Stimulated activated CD8-positive, alpha-beta memory T cell treated with anti-CD3 and anti-CD28 coated beads, Interleukin-7, amount 100 ng/mL, for 4 hours (primary cell): ENCODE data around the gene AFF3.

Experiments
- DNase-seq, 2 donors: peaks; one replicate each; pipeline ENCODE4 v3.0.0-alpha.2; 2020; ENCODE audit warnings: low read depth in 2 of 2

Gene AFF3

GRCh38 chr2:99883358-99883757, 259.0 kb downstream of the AFF3 start:
- DNase-seq: no peak

GRCh38 chr2:99881901-99882591, 260.3 kb downstream of the AFF3 start:
- no peak for DNase-seq

DNA sequence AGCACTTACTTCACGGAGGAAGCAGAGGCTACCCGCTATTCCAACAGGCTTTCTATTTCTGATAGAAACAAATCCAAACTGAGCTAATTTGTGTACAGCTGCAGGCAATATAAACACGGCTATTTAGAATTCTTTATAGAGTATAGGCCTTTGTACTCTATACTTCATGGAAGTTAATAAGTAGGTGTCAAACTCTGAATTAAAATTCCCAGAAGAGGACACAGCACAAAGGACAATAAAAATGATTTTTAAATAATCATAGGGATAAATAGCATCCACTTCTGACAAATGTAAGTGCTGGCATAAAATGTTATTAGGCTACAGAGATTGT, 261.5 kb downstream of the AFF3 start:
- no peak for DNase-seq

- no peak for DNase-seq
Observed at GRCh38 chr2:99880148-99880963, 262.0 kb downstream of the AFF3 start.

DNA sequence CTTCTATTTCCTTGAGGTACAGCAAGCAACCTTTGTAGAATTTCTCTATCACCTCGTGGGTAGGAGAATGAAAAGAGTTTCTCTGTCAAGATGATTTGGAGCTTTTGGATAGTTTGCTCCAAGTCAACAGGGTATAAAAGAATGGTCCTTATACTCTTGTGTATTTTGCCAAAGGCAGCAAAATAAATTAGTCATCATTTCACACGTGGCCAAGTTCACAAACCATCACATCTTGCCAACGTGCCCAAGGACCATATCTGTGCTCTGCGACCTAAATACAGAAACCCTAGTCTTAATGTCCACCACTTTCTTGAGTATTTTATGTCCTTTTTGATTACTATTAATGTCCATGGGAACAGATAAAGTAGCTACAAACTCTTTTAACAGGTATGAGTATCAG, 262.9 kb downstream of the AFF3 start:
- DNase-seq: no peak

DNA sequence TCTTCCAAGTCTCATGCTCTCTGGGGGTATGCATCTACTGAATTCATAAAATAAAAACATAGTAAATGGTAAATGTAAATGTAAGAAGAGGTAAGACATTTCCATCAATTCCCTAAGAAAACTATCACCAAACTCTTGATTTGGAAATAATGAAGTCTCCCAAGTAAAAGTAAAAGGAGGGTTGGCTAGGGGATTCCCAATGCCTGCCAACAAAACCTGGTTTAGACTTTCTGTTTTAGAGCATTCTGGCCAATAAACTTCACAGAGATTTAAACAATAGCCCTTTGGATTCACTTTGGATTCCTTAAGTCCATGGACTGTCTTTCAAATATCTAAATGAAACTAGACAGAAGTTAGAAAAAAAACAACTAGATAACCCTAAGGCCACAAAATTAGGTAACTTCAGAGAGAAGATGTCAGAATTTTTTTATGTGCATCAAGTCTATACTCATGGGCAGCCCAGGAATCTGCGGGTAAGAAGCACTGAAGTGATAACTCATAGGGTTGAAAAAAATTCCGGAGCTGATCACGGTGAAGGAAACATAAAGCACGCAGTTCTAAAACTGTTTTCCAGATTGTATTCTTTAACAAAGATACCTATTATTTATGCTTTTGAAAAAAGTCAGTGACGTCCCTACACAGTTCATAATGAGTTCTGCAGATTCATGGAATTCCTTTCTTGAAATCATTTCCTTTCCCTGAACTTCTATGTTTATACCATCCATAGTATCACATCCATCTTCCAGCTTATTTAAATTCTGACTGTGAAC, 263.6 kb downstream of the AFF3 start:
- DNase-seq: no peak

DNA sequence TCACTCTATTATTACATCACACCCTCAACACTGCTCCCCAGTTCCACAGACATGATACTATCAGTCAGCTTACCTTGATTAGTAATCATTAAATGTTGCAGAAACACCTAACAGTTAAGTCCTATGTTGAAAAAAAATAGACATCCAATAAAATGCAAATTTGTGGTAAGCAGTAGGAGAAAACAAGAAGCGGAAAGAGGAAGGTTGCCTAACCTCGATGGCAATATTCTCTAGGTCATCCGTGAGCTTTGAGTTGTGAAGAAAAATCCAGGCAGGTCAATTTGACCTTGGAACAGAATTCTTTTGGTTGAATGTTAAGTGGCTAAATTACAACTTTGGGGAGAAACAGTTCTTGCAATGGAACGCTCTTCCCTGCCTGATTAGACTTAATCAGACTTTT, 264.4 kb downstream of the AFF3 start:
- no peak for DNase-seq

- no peak for DNase-seq
Observed at GRCh38 chr2:99876956-99877355, 265.4 kb downstream of the AFF3 start.

DNA sequence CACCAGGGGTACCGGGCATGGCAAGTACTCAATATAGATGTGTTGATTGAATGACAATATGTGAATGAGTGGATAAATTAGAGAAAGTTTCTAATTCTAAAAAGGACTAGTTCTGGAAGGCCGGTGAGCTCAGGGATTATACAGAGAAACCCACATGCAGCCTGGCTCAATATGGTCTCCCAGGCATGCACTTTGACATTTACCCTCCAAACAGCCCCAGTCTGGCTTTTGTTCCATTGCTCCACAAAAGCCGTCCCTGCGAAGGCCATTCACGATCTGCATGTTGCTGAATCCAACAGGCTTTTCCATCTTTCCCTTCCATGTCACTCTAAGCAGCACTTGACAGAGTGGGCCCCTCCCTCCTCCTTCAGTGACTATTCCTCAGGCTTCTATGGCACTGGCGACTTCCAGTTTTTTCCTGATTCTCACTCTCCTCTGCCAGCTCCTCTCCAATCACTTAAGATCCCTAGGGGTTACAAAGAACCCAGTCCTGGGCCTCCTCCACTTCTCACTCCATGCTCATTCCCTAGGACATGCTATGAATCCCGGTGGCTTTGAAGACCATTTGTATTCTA, 266.7 kb downstream of the AFF3 start:
- no peak for DNase-seq

DNA sequence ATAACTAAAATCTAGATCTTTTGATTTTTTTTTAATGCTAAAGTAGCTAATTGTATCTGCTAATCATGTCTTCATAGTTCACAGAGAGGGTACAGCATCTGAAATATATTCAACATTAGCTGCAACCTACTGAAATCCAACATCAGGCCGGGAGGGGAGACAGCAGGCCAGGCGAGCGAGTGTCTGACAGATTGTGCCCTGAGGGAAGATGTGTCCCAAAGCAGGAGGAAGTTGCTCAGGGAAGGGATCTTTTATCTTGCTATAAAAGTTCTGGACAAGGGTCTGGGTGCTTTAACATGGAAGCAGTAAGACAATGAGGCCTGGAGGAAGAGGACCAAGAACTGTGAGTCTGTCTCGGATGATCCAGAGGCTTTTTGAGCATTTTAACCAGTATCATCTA, 274.1 kb downstream of the AFF3 start:
- DNase-seq: no peak

DNA sequence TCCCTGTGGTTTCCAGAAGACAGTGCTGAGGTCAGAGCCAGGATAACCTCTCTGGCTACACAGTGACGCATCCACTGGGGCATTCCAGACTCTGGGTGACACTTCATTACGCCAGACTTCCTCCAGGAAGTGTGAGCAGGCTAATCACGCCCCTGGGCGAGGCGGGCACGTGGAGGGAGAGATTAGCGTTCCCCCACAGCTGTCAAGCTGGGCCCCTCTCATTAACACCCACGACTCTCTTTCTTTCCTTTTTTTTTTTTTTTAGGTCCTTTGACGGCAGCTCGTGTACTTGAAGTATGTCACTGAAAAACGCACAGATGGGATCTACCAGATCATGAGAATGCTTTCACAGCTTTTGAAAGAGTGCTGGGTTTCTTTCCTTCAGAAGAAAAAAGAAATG, 274.6 kb downstream of the AFF3 start:
- no peak for DNase-seq

DNA sequence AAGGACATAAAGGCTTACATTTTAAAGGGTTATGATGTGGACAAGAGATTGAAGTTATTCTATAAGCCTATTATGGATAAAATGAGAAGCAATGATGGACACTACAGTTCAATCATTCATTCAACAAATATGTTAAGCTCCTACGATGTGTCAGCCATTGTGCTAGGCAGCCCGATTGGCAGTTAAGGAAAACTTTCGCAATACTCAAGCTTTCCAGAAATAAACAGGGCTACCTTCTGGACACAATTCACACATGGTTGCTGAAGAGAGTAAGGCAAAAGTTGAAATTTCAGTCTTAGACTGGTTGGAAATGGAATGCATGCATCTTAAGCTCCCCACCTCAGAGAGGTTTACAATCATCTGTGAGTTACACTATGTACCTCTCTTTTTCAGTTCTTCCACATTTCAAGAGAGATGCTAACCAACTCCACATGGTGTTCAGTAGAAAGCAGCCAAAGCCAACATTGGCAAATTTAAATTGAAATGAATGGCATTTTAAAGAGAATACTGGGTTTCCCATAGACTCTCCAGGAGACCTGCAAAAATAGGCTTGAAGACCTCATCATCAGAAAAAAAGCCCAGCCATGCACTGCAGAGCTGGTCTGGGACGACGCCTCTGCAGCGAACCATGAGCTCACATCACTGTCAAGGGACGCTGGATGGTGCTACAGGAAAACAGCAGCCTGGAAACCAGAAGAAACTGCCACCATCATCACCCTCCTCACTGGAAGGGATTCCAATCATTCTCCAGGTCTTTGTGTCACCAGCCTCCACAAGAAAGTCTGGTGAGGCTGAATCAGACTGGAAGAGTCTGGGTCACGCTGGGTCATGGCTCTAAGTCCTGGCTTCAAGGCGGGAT, 276.3 kb downstream of the AFF3 start:
- no peak for DNase-seq

- no peak for DNase-seq
Observed at GRCh38 chr2:99864561-99865553, 277.5 kb downstream of the AFF3 start.

- no peak for DNase-seq
Observed at GRCh38 chr2:99863903-99864270, 278.5 kb downstream of the AFF3 start.

GRCh38 chr2:99863236-99863902, 279.0 kb downstream of the AFF3 start:
- no peak for DNase-seq

GRCh38 chr2:99862566-99862965, 279.8 kb downstream of the AFF3 start:
- no peak for DNase-seq

- no peak for DNase-seq
Observed at GRCh38 chr2:99861376-99861760, 281.0 kb downstream of the AFF3 start.

DNA sequence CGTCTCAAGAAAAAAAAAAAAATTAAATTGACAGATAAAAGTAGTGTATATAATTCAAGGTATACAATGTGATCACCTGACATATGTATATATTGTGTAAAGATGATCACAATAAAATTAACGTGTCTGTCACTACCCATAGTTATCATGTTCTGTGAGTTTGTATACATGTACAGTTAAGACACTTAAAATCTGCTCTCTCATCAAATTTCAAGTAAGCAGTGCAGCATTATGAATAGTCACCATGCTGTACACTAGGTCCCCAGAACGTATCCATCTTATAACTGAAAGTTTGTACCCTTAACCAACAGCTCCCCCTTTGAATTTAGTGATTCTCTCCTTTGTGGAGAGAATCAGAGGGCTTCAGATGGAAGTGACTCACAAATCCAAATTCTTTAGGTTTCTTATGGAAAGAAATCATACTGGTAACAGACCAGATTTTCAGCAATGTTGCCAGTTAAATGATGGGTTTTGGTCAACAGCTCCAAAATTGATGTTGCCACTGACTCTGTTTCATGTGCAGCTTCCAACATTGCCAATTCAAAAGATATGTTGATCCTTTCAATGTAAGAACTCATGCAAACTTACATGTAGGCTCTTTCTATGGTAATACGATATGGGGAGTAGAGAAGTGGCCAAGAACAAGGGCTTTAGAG, 281.5 kb downstream of the AFF3 start:
- DNase-seq: no peak

- no peak for DNase-seq
Observed at GRCh38 chr2:99858951-99859596, 283.3 kb downstream of the AFF3 start.
